GM18870 (cell line): Measurements from ENCODE around the gene CAMK1G.

ENCODE experiments used
- ATAC-seq: cut with Tn5 transposase; IDR thresholded peaks from one replicate; pipeline ENCODE4 v1.9.1; 2021; ENCODE audit warnings: moderate library complexity; ENCODE audit not compliant: unreplicated experiment

Gene CAMK1G

GRCh38 chr1:209597499-209597898, 14.0 kb downstream of the CAMK1G start:
- no peak for ATAC-seq

GRCh38 chr1:209598227-209598626, 14.7 kb downstream of the CAMK1G start:
- no peak for ATAC-seq

- ATAC-seq = no peak
These were observed 17.0 kb downstream of the CAMK1G start for GRCh38 chr1:209600541-209600940.

GRCh38 chr1:209601809-209602657, 18.5 kb downstream of the CAMK1G start:
- no peak for ATAC-seq

GRCh38 chr1:209603877-209604276, 20.4 kb downstream of the CAMK1G start:
- no peak for ATAC-seq

GRCh38 chr1:209607102-209607794, 23.7 kb downstream of the CAMK1G start:
- ATAC-seq = peak; percentile 89

- peak; percentile 15 for ATAC-seq
These were observed 24.3 kb downstream of the CAMK1G start for GRCh38 chr1:209607795-209608178.

GRCh38 chr1:209609041-209609790, 25.7 kb downstream of the CAMK1G start:
- no peak for ATAC-seq

GRCh38 chr1:209609791-209610630, 26.5 kb downstream of the CAMK1G start:
- no peak for ATAC-seq

- no peak for ATAC-seq
These were observed 27.1 kb downstream of the CAMK1G start for GRCh38 chr1:209610631-209610905.

- ATAC-seq = no peak
These were observed 28.5 kb downstream of the CAMK1G start for GRCh38 chr1:209611771-209612570.

- no peak for ATAC-seq
These were observed 29.3 kb downstream of the CAMK1G start for GRCh38 chr1:209612646-209613399.

GRCh38 chr1:209613400-209614150, 30.1 kb downstream of the CAMK1G start:
- no peak for ATAC-seq

GRCh38 chr1:209614151-209614420, 30.6 kb downstream of the CAMK1G start:
- ATAC-seq = no peak

GRCh38 chr1:209614906-209615305, 31.4 kb downstream of the CAMK1G start:
- no peak for ATAC-seq

- no peak for ATAC-seq
These were observed 33.0 kb downstream of the CAMK1G start for GRCh38 chr1:209616366-209617046.

- no peak for ATAC-seq
These were observed 33.6 kb downstream of the CAMK1G start for GRCh38 chr1:209617047-209617673.

GRCh38 chr1:209617755-209618154, 34.2 kb downstream of the CAMK1G start:
- ATAC-seq = no peak
